GM21447 (cell line): ENCODE measurements around the gene MAST3.

ENCODE experiments used
- ATAC-seq: cut with Tn5 transposase; IDR thresholded peaks from one replicate; pipeline ENCODE4 v1.9.1; 2021; ENCODE audit not compliant: unreplicated experiment

Gene MAST3

DNA sequence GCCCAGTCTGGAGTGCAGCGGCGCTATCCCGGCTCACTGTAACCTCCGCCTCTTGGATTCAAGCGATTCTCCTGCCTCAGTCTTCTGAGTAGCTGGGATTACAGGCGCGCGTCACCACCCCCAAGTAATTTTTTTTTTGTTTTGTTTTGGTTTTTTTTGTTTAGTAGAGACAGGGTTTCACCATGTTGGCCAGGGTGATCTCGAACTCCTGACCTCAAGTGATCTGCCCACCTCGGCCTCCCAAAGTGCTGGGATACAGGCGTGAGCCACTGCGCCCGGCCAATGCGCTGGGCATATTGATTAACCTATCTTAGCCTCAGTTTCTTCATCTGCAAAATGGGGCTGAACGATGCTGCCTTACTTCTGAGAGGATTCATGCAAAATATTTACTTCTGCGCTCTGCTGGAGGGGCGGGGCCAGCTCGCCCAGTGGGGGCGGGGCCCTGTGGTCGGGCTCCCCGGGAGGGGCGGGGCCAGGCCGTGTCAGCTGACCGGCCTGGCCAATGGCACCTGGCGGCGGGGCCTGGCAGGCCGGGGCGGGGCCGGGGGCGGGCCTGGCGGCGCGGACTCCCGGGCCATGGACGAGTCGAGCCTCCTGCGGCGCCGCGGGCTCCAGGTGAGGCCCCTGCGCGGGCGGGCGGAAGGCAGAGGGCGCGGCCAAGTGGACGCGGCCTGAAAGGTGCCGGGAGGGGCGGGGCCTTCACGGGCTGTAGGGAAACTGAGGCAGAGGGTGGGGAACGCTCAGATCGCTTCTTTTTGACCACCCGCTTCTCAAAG, at the start of gene MAST3:
TSS of gene MAST3 (plus strand) at position 562 of the 776 bp plus-strand sequence. CDS start at position 577, 15 bp downstream.
- peak; percentile 47 for ATAC-seq

- ATAC-seq = no peak
These were observed 48.2 kb upstream of the MAST3 start for GRCh38 chr19:18049385-18049784.

GRCh38 chr19:18051887-18052286, 45.7 kb upstream of the MAST3 start:
- ATAC-seq = no peak

DNA sequence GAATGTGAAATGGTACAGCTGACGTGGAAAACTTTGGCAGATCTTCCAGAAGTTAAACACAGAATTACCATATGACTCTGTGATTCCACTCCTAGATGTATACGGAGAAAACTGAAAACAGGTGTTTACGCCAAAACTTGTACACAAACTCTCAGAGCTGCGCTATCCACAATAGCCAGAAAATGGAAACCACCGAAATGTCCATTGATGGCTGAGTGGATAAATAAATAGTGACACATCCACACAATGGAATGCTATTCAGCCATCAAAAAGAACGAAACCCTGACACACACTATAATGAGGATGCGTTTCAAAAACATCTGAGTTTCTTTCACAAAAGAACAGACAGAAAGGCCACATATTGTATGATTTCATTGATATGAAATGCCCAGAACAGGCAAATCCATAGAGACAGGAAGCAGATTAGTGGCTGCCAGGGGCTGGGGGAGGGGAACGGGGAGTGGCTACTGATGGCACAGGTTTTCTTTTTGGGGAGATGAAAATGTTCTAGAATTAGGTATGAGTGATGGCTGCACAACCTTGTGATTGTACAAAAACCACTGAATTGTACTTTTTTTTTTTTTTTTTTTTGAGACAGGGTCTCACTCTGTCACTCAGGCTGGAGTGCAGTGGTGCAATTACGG, 43.9 kb upstream of the MAST3 start:
- no peak for ATAC-seq

DNA sequence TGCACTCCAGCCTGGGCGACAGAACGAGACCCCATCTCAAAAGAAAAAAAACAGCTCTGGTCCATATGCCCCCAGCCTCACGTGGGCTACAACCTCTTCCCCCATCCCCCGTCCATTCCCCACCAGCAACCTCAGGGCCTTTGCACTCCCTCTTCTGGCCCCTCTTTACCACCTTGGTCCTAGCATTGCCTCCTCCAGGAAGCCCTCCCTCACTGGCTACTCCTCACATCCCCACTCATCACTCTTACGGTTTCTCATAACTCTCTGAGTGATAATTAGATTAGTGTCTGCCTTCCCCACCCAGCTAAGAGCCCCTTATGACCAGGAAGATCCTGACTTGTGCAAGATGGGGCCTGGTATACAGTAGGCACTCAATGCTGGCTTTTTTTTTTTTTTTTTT, 41.6 kb upstream of the MAST3 start:
- no peak for ATAC-seq

GRCh38 chr19:18057557-18057956, 40.0 kb upstream of the MAST3 start:
- no peak for ATAC-seq

GRCh38 chr19:18058208-18059009, 39.2 kb upstream of the MAST3 start:
- no peak for ATAC-seq

DNA sequence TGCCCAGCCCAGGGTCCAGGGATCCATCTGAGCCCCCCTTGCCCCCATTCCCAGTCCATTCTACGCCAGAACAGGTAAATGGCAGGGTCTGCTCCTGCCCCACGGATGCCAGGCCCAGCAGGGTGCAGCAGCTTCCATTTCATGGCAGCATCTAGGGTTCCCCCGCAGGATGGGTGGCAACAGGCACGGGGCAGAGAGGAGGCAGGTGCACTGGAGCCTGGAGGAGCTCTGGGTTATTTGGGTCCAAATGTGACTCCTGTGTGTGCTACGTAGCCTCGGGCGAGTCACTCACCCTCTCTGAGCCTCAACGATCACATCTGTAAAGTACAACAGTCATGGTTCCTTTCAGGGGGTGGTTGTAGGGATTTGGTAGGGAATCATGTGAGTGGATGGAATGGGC, 38.3 kb upstream of the MAST3 start:
- no peak for ATAC-seq

DNA sequence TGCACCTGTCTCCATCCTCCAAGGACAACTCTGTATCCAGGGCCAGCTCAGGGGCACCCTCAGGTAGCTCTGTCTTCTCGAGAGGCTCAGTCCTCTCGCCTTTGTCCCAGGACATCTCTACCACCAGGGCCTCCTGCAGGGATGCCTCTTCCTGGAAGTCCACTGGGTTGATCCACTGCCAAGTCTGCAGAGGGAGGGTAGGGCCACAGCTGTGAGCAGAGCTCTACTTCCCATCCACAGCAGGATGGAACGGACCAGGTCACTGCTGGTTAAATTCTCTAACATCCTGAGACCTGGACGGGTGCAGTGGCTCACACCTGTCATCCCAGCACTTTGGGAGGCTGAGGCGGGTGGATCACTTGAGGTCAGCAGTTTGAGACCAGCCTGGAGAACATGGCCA, 37.7 kb upstream of the MAST3 start:
- ATAC-seq = no peak

DNA sequence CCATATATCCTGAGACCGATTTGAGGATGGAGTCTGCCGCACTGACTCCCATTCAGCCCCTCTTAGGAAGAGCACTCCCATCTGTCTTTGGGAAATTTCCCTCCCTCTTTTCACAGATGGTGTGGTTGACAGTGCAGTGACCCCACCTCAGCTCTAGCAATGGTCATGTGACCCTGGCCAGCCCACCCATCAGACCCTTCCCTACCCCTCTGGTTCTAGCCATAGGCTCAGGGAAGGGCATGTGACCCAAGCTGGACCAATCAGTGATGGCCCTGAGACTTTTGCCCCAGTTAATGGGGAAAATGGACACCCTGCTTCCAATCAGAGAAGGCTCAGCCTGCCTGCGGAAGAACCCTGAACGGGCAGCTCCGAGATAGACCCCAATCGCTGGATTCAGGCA, 37.1 kb upstream of the MAST3 start:
- ATAC-seq = no peak

GRCh38 chr19:18062028-18062427, 35.5 kb upstream of the MAST3 start:
- no peak for ATAC-seq

DNA sequence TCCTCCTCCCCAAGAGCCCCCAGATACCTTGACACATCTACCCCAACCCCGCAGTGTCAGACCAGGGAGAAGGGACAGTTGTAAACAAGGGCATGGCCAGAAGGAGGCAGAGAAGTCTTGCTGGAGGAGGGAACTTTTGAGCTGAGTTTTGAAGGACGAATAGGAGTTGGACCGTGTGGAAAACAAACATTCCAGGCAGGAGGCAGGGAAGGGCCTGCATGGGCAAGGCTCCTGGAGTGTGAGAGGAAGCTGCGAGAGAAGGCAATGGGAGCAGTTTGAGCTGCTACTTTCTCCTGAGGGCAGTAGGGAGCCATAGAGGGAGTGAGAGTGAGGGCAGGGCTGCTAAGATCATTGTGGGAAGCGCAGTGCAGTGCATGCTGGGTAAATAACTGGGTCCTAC, 34.1 kb upstream of the MAST3 start:
- no peak for ATAC-seq

GRCh38 chr19:18065173-18065495, 32.4 kb upstream of the MAST3 start:
- ATAC-seq = no peak

DNA sequence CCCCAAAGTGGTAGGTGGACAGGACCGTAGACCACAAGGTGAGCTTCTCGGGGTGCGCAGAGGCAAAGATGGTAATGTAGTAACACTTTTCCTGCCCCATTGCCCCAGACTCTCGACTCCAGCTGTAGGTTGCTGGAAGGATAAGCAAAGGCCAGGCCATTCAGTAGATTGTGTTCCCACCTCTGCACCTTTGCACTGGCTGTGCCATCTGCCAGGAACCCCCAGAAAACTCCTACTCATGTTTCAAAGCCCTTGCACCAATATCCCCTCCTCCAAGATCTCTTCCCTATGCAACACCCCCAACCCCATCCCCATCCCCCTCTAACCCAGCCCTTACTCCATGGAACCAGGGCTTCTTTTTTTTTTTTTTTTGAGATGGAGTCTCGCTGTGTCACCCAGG, 29.2 kb upstream of the MAST3 start:
- ATAC-seq = no peak

- ATAC-seq = no peak
These were observed 28.2 kb upstream of the MAST3 start for GRCh38 chr19:18069383-18069782.

- ATAC-seq = no peak
These were observed 27.4 kb upstream of the MAST3 start for GRCh38 chr19:18070181-18070580.

DNA sequence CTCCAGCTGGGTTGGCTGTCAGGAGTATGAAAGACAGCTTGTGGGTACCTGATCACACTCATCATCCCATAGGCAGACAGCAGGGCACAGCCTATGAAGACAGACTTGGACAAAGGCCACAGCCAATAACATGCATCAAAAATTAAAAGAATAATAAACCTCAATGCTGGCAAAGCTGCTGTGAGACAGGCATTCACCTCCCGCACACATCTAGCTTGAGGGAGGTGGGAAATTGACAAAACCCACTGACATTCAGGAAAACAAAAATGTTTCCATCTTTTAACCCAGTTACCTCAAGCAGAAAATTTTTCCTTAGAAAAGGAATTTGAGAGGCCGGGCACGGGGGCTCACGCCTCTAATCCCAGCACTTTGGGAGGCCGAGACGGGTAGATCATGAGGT, 25.2 kb upstream of the MAST3 start:
- no peak for ATAC-seq

DNA sequence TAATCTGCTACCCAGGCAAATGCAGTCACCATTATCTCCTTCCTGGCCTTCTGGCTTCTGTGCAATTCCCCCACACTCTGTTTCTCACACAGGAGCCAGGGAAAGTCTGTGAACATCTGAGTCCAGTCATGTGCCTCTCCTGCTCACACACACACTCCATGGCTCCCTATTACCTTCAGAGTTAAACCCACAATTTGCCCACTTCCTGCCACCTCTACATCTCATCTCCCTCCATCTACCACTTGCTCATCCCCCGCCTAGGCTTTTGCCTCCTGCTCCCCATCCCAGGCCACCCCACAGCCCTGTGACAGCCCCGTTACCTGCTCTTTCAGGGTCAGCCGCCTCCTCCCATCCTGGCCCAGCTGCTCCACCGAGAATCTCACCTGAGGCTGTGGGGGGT, 24.4 kb upstream of the MAST3 start:
- no peak for ATAC-seq

- ATAC-seq = no peak
These were observed 23.4 kb upstream of the MAST3 start for GRCh38 chr19:18074192-18074591.

- ATAC-seq = no peak
These were observed 13.5 kb upstream of the MAST3 start for GRCh38 chr19:18083929-18084684.

GRCh38 chr19:18085702-18086457, 11.7 kb upstream of the MAST3 start:
- no peak for ATAC-seq
